Panc1 (cell line): ENCODE data around the gene ARHGEF28. TPM values are rescaled to one million over a fixed set of nuclear protein-coding genes. Genes with fewer than 3 reads are reported as not detected.

Source experiments
- ATAC-seq: fragments of 200-7000 bp; cut with Tn5 transposase; 2 replicates; pipeline ENCODE4 v1.9.1; 2020; ENCODE audit warnings: mild to moderate bottlenecking, moderate library complexity
- BruUV-seq: library from RNA; stranded (reverse); fragments of 400-500 nt; replicated peaks from 2 replicates; lab custom pipeline; 2021; lab: Mats Ljungman, UMichigan
- CTCF ChIA-PET: fragments of 300-600 bp; sonication (Branson Sonifier 250); formaldehyde crosslinking; loops from one replicate; lab custom pipeline; 2022; ENCODE audit warnings: antibody characterized with exemption; lab: Charles Lee
- POLR2A ChIA-PET: fragments of 300-600 bp; sonication (Branson Sonifier 250); formaldehyde crosslinking; loops from one replicate; lab custom pipeline; 2022; ENCODE audit warnings: antibody characterized with exemption; lab: Charles Lee
- DNase-seq: peaks from one replicate; pipeline ENCODE4 v3.0.0-alpha.2; 2010; ENCODE audit warnings: low read depth, low spot score
- H3K27ac ChIP-seq: 2 replicates; pipeline ENCODE4 v1.5.1; 2011; ENCODE audit warnings: mild to moderate bottlenecking, low read length, inconsistent platforms
- H3K27me3 ChIP-seq: fragments of 200-500 bp; sonication (Bioruptor generic); 2 replicates; pipeline ENCODE4 v1.6.0; 2014; ENCODE audit warnings: low read length, inconsistent platforms; ENCODE audit not compliant: control insufficient read depth, insufficient read depth
- H3K36me3 ChIP-seq: fragments of 200-500 bp; sonication (Bioruptor generic); 2 replicates; pipeline ENCODE4 v1.5.1; 2014; ENCODE audit warnings: inconsistent platforms, mild to moderate bottlenecking, low read length, moderate library complexity; ENCODE audit not compliant: control insufficient read depth, insufficient read depth
- H3K4me1 ChIP-seq: 2 replicates; pipeline ENCODE4 v1.5.1; 2011; ENCODE audit warnings: inconsistent platforms, mild to moderate bottlenecking, low read length, moderate library complexity; ENCODE audit not compliant: control insufficient read depth, insufficient read depth
- H3K4me3 ChIP-seq, 2 experiments: 2 replicates each; pipeline ENCODE4 v1.5.1; 2011 to 2012; ENCODE audit warnings: low read depth in 2 of 2, low read length in 2 of 2, mild to moderate bottlenecking in 2 of 2, inconsistent platforms in 1 of 2, moderate library complexity in 1 of 2
- H3K9me3 ChIP-seq: fragments of 200-500 bp; sonication (Bioruptor generic); 2 replicates; pipeline ENCODE4 v1.5.1; 2014; ENCODE audit warnings: low read depth, mild to moderate bottlenecking, inconsistent platforms, low read length, moderate library complexity; ENCODE audit not compliant: control insufficient read depth, insufficient read depth
- POLR2AphosphoS5 ChIP-seq: IDR thresholded peaks from 2 replicates; pipeline ENCODE4 v1.6.1; 2012; ENCODE audit warnings: mild to moderate bottlenecking, low read depth, low read length, moderate library complexity
- SIN3A ChIP-seq: IDR thresholded peaks from 2 replicates; pipeline ENCODE4 v1.6.1; 2012; ENCODE audit warnings: low read depth, mild to moderate bottlenecking, low read length, moderate library complexity, borderline replicate concordance; ENCODE audit not compliant: insufficient read depth
- TCF7L2 ChIP-seq: IDR thresholded peaks from 2 replicates; pipeline ENCODE4 v1.6.1; 2011; ENCODE audit warnings: mild to moderate bottlenecking, low read depth, low read length, inconsistent platforms
- in situ Hi-C: cut with HindIII; loops from 2 replicates; pipeline ENCODE4 v1.10.0; 2016; ENCODE audit warnings: low sequenced_read_pairs, low pct_unique_long_range_greater_than_20kb
- intact Hi-C: fragments of 100-400 bp; cut with micrococcal nuclease; formaldehyde crosslinking; loops from one replicate; pipeline ENCODE4 v1.10.0; 2022; ENCODE audit not compliant: unreplicated experiment
- total RNA-seq: library from RNA; stranded (reverse); gene quantifications from one replicate; pipeline ENCODE4 v1.2.1, GENCODE V29; 2021; ENCODE audit not compliant: unreplicated experiment
- TF ChIP-seq, protein P1 (sequence below): fragments of 450-650 bp; IDR thresholded peaks from 2 replicates; pipeline ENCODE4 v1.5.1; 2017; ENCODE audit warnings: mild to moderate bottlenecking
- TF ChIP-seq, protein P2 (sequence below), 2 experiments: IDR thresholded peaks; 2 replicates each; pipeline ENCODE4 v1.6.1; 2011 to 2012; ENCODE audit warnings: low read depth in 2 of 2, control low read depth in 1 of 2, low read length in 1 of 2, mild to moderate bottlenecking in 1 of 2, moderate library complexity in 1 of 2; ENCODE audit not compliant: insufficient read depth in 1 of 2

Gene ARHGEF28
- total RNA-seq, 1 experiment from 2014 or later = 34.8 TPM

DNA sequence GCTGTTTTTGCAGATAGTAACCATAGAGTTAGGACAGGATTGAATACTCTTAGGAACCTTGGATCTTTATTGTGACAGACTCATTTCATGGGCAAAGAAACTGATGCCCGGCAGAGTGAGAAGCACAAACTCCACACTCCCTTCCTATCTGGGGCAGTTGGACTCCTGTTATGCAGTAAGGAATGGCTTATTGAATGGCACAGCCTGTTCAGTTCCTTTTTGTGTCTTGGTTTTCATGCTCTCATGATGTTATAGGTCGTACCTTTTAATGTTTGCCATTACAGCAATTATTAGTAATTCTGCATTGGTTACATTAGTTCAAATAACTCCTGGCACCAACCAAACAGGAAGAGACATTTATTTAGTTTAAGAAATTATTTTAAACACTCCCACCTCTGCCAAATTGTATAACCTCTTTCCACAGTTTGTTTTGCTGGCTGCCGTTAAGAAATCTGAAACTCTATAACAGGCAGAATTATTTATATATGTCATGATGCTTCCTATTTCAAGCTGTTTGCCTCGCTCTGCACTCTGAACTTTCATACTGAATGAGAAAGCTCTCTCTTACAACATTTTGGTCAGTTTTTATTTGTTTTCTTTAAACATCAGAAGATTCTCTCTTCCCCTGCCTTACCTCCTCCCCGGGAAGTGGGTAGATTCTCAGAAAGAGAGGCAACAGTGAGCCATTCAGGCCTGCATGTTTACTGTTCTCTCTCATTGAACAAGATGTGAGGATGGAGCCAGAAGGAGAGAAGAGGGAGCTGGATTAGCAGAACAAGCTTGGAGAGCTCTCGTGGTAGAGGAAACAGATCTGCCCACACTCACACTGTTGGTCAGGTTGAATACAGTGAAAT, 144.4 kb downstream of the ARHGEF28 start:
- no peak for DNase-seq
- BruUV-seq = no TSS peak
- peaks cover 21% of the 10 kb centered on the region; the same call in 1 of the 2 replicates for H3K9me3 ChIP-seq
- no peaks in the 10 kb centered on the region for H3K36me3 ChIP-seq
- POLR2A ChIA-PET = no interaction called here
- no peaks in the 10 kb centered on the region for H3K27me3 ChIP-seq
- intact Hi-C loops = no loop called here
- no peak overlapping the region for H3K4me3 ChIP-seq
- H3K4me1 ChIP-seq = no peaks in the 10 kb centered on the region
- in situ Hi-C loops = no loop called here
- no peak overlapping the region; the same call in 1 of the 2 replicates for H3K27ac ChIP-seq
- no peak for ATAC-seq
- CTCF ChIA-PET = no interaction called here
- TF ChIP-seq POLR2AphosphoS5 = no peak
- TF ChIP-seq SIN3A = no peak
- TF ChIP-seq, protein P1, sequence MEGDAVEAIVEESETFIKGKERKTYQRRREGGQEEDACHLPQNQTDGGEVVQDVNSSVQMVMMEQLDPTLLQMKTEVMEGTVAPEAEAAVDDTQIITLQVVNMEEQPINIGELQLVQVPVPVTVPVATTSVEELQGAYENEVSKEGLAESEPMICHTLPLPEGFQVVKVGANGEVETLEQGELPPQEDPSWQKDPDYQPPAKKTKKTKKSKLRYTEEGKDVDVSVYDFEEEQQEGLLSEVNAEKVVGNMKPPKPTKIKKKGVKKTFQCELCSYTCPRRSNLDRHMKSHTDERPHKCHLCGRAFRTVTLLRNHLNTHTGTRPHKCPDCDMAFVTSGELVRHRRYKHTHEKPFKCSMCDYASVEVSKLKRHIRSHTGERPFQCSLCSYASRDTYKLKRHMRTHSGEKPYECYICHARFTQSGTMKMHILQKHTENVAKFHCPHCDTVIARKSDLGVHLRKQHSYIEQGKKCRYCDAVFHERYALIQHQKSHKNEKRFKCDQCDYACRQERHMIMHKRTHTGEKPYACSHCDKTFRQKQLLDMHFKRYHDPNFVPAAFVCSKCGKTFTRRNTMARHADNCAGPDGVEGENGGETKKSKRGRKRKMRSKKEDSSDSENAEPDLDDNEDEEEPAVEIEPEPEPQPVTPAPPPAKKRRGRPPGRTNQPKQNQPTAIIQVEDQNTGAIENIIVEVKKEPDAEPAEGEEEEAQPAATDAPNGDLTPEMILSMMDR = no peak
- TF ChIP-seq TCF7L2 = no peak
- TF ChIP-seq, protein P2, sequence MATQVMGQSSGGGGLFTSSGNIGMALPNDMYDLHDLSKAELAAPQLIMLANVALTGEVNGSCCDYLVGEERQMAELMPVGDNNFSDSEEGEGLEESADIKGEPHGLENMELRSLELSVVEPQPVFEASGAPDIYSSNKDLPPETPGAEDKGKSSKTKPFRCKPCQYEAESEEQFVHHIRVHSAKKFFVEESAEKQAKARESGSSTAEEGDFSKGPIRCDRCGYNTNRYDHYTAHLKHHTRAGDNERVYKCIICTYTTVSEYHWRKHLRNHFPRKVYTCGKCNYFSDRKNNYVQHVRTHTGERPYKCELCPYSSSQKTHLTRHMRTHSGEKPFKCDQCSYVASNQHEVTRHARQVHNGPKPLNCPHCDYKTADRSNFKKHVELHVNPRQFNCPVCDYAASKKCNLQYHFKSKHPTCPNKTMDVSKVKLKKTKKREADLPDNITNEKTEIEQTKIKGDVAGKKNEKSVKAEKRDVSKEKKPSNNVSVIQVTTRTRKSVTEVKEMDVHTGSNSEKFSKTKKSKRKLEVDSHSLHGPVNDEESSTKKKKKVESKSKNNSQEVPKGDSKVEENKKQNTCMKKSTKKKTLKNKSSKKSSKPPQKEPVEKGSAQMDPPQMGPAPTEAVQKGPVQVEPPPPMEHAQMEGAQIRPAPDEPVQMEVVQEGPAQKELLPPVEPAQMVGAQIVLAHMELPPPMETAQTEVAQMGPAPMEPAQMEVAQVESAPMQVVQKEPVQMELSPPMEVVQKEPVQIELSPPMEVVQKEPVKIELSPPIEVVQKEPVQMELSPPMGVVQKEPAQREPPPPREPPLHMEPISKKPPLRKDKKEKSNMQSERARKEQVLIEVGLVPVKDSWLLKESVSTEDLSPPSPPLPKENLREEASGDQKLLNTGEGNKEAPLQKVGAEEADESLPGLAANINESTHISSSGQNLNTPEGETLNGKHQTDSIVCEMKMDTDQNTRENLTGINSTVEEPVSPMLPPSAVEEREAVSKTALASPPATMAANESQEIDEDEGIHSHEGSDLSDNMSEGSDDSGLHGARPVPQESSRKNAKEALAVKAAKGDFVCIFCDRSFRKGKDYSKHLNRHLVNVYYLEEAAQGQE (IDR thresholded peaks at IDR 0.05; ENCODE audit: insufficient read depth in 1 of 2, low read depth in 2 of 2, low read length in 1 of 2) = no peak

DNA sequence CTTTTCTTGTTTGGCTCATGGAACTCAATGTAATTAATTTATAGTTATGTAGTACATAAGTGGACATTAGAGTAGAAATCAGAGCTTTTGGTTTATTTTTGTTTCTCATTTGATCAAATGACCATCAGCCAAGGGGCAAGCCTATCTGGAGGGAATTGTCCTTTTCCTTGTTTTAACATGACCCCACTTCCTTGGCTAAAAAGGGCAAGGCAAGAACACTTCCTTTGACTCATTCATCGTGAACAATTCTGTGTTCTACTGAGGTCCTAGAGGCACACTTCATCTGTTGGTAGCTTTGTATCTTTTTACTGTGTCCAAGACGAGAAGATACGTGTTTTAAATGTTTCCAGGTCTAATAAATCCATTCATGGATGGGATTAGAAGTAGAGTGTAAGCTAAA, 148.9 kb downstream of the ARHGEF28 start:
- DNase-seq = no peak
- ATAC-seq = no peak
- no peaks in the 10 kb centered on the region for H3K9me3 ChIP-seq
- ChIA-PET CTCF (no interaction called here), POLR2A (no interaction called here)
- H3K36me3 ChIP-seq = no peaks in the 10 kb centered on the region
- no peaks in the 10 kb centered on the region for H3K27me3 ChIP-seq
- H3K27ac ChIP-seq = no peak overlapping the region
- intact Hi-C loops = no loop called here
- BruUV-seq = no TSS peak
- H3K4me3 ChIP-seq = no peak overlapping the region
- no peaks in the 10 kb centered on the region for H3K4me1 ChIP-seq
- in situ Hi-C loops = no loop called here
- TF ChIP-seq, protein P2 (IDR thresholded peaks at IDR 0.05; ENCODE audit: insufficient read depth in 1 of 2, low read depth in 2 of 2, low read length in 1 of 2) = no peak
- no peak for TF ChIP-seq SIN3A
- no peak for TF ChIP-seq POLR2AphosphoS5
- TF ChIP-seq TCF7L2 = no peak
- TF ChIP-seq, protein P1 = no peak
